HG02970 (cell line): ENCODE measurements around the gene CD300A.

ENCODE experiments used
- ATAC-seq: cut with Tn5 transposase; IDR thresholded peaks from one replicate; pipeline ENCODE4 v1.9.1; 2021; ENCODE audit warnings: mild to moderate bottlenecking, moderate library complexity, moderate number of reproducible peaks; ENCODE audit not compliant: unreplicated experiment, low FRiP score

CD300A gene

DNA sequence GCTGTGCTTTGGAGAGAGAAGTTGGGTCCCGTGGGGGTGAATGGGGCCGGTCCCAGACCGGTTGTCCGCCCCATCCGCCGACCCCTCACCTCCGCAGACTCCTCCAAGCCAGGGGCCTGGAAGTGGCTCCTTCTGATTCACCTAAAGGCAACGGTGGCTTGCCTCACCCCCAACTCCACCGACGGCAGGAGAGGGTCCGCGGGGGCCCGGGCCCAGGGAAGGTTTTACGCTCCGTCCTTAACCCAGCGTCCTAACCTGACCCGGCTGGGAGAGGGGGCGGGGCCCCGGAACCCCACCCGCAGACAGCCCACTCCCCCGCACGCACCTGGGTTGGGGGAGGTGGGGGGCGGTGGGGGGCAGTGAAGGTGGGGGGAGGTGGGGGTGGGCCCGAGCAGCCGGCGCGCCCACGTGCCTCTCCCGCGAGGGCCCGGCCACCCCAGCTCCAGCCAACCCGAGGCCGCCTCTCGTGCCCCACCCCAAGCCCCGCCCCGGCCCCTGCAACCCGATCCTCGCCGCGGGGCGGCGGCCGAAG is 12.7 kb upstream of the CD300A start:
- no peak for ATAC-seq

DNA sequence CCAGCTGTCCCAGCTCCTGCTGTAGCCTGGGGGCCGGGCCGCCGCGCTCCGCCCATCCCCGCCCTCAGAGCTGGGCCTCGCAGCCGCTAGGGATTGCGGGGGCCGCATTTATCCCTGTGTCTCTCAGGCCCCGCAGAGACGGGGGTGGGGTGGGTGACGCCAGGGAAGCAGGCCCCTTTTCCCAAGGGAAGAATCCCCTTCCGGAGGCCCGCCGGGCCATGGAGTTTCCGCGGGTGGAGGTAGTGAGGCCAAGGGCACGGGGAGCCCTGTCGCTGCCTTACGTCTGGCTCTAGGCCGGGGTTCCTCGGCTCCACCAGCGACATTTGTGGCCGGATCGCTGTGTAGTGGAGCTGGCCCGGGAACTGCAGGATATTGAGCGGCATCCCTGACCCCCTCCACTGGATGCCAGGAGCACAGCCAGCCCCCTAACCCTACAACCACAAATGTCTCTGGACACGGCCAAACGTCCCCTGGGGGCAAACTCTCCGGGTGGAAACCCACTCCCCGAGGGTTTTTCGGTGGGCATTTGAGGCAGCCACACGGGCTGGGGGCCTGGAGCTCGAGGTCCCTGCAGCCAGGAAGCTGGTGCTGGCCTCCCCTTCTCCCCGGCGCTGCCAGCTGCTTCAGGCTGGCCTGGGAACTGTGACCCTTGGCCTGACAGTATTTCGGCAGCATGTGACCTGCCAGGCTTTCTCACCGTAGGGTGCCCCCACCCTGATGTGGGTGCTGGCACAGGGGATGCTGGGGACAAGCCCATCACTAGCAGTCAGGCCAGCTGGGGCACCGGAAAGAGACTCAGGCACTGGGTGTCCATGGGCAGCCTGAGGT is 12.0 kb upstream of the CD300A start:
- peak; percentile 63 for ATAC-seq

DNA sequence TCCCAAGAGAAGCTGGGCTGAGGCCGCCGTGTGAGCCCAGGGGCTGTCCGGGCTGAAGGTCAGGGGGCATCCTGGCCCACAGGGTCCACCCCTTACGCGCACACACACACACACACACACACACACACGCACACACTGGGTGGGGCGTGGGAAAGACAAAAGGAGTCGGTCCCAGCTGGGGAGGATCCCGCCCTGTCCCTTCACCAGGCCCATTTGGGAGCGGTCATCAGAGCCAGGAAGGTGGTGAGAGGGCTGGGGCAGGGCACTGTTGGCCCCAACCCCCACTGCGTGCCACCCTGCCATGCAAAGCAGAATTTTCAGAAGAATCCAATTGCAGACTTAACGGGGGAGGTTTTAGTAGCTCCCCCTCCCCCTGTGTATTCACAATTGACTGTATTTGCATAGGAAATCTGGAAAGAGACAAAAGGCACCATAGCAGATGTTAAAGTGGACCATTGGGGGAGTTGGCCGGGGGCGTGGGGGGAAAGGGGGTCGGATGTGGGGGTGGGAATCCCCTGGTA is 11.3 kb upstream of the CD300A start:
- no peak for ATAC-seq

DNA sequence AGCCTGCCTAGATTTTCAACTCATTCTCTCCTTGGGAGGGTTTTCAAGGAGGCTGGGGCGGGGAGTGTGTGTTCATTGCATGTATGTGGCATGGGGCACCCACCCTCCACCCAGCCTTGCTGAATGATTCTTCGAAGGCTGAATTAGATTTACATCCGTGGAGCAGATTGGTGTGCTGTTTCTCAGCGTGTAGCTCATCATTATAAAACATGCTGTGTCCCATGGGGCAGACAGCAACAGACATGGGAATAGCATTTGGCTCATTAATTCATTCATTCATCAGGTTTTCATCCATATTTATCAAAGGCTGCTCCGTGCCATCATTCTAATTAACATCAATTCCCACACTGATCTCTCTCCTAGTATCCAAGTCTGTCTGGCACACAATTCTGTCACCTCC is 10.6 kb upstream of the CD300A start:
- ATAC-seq = no peak

DNA sequence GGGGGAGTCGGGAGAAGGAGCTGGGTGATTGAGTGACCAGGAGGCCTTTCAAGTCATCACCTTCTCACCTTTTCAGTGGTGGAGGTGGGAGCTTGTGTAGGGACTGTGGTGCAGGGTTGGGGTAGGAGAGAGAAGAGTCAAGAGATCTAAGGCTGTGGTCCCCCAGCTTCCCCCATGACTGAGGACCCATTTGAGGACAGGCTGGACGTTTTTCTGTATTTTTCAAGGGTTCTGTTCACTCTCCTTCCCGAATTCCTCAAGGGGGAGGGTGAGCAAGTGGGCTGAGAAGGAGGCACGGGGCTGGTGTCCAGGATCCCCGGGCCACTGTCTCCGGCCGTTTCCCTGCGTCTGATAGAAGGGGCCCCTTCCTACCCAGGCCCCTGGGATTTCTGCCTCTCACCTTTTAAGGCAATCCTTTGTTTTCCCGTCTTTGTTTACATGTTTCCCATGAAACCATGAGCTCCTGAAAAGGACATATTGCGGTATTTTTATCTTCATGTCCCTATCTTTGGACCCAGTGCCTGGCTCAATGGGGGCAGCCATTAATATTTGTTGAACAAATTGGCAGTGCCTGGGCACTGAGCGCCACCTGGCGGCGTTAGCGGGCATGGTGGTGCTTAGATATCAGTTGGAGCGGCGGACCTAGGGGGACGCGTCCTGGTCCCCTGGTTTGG is 9.2 kb upstream of the CD300A start:
- no peak for ATAC-seq

DNA sequence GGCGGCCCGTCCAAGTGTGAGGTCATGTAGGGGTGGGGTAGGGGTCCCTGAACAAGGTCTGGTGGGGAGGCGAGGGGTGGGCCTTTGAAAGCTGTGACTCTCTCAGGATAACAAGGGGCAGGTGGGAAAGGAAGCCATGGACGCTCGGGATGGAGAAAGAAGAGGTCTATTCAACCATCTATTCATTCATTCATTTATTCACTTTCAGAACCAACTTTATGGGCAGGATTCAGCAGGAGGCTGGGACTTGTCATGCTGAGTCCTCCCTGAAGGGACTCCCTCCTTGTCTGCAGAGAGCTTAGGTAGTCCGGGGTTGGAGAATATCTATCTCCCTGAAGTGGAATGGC is 8.6 kb upstream of the CD300A start:
- ATAC-seq = no peak

DNA sequence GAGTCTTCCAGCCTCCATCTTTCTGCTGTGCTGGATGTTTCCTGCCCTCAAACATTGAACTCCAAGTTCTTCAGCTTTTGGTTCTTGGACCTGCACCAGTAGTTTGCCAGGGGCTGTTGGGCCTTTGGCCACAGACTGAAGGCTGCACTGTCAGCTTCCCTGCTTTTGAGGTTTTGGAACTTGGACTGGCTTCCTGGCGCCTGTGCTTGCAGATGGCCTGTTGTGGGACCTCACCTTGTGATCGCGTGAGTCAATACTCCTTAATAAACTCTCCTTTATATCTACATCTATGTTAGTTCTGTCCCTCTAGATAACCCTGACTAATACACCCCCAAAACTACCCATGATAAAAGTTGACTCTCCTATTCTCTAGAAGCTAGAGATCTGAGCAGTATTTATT is 7.6 kb upstream of the CD300A start:
- no peak for ATAC-seq

DNA sequence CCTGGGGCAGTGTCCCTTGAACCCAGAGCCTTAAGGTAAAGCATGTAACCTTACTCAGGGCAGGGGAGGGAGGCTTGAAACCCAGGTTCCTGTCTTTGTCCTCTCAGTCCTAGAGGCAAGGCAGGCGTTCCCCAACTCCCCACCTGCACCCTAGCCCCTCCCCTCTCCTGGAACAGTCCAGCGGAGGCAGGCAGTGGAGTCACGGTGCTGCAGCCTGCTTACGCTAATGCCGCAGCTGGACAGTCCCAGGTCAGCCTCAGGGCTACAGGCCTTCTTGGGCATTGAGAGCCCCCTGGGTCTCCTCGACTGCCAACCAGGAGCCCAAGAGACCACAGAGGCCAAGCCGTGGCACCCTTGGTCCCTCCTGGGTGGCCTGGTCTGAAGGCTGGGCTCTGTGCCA is 6.8 kb upstream of the CD300A start:
- no peak for ATAC-seq

DNA sequence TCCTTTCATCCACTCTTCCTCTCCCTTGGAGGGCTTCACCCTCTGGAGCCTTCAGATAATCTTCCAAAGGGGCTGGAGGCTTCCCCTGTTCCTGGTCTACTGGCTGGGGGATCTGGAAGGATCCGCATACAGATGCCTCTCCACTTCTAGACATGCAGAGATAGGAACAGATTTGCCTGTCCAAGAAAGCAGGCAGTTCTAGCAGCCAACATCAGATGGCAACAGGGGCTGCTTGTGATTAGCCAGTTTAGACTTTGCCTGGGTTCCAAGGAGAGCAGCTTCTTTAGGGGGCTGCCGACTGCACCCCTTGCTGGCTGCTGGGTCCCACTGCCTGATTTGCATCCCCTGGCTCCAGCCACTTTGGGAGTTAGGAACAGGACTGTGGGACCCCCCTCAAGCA is 6.2 kb upstream of the CD300A start:
- no peak for ATAC-seq

DNA sequence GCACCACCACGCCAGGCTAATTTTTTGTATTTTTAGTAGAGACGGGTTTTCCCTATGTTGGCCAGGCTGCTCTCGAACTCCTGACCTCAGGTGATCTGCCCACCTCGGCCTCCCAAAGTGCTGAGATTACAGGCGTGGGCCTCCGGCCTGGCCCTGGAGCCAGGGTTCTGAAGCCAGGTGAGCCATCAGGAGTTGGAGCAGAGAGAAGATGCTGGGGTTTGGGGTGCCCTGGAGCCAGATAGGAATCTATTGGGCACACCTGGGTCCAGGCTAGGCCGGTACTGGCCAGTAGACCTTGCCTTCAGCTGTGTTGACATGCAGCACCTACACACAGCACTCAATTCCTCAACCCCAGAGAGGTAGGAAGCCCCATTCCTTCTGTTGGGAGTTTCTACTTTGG is 5.4 kb upstream of the CD300A start:
- no peak for ATAC-seq

DNA sequence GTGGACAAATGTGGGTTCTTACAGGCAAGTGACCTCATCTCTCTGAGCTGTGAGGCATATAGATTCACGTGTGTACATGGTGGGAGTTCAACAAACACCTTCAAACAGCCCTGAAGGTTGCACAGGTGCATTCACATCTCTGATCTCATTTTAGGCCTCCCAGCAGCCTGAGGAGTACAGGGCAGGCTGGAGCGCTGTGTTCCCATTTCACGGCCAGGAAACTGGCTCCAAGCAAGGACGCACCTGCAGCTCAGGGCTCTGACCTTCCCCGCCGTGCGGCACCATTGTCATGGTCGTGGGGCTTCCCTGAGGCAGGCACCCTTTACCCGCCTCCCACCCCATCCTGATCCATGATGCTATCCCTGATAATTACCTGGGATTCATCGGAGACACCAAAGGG is 4.8 kb upstream of the CD300A start:
- ATAC-seq = no peak

DNA sequence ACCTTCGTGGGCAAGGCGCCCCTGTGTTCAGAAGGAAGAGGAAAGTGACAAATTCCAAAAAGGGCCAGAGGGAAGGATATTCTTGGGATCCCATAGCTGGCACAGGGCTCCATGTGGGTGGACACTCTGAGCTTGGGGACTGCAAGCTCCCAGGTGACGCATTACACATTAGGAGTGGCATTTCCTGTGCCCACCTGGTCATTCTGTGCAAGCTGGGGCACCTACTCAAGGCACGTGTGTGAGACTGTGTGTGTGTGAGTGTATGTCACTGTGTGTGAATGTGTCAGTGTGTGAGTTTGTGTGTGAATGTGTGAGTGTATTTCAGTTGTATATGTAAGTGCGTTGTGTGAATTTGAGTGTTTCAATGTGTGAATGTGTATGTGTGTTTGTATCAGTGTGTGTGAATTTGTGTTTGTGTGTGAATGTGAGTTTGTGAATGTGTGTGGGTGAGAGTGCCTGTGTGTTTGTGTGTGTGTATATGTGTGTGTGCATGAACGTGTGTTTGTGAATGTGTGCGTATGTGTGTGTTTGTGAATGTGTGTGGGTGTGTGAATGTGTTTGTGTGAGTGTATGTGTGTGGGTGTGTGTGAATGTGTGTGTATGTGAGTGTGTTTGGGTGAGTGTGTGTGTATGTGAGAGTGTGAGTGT is 1.6 kb upstream of the CD300A start:
- ATAC-seq = no peak

DNA sequence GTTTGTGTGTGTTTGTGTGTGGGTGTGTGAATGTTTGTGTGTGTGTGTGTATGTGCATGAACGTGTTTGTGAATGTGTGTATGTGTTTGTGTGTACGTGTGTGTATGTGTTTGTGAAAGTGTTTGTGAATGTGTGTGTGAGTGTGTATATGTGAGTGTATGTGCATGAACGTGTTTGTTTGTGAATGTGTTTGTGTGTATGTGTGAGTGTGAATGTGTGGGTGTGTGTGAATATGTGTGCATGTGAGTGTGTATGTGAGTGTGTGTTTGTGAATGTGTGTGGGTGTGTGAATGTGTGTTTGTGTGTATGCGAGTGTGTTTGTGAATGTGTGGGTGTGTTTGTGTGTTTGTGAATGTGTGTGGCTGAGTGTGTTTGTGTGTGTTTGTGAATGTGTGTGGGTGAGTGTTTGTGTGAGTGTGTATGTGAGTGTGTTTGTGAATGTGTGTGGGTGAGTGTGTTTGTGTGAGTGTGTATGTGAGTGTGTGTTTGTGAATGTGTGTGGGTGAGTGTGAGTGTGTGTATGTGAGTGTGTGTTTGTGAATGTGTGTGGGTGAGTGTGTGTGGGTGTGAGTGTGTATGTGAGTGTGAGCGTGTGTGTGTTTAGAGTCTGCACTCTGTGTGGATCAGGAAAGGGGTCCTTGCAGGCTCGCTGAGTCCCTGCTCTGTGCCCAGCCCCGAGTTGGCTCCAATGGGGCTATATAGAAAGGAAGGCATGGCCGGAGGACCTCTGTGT is 890 bp upstream of the CD300A start:
- ATAC-seq = no peak

DNA sequence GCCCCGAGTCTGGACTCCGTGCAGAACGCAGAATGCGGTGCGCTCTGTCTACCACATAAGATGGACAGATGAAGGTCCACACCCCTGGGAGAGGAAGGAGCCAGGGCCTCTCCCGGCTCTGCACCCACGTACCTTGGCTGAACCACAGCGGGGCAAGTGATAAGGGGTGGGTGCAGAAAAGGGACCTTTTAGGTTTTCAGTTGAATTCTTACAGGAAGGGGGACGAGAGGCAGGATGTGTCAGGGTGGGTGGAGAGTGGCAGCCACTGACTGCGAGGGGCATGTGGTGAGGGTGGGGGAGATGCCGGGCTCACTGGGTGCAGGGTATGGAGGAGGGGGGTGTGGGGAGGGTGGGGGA is 372 bp downstream of the CD300A start:
- ATAC-seq = no peak

DNA sequence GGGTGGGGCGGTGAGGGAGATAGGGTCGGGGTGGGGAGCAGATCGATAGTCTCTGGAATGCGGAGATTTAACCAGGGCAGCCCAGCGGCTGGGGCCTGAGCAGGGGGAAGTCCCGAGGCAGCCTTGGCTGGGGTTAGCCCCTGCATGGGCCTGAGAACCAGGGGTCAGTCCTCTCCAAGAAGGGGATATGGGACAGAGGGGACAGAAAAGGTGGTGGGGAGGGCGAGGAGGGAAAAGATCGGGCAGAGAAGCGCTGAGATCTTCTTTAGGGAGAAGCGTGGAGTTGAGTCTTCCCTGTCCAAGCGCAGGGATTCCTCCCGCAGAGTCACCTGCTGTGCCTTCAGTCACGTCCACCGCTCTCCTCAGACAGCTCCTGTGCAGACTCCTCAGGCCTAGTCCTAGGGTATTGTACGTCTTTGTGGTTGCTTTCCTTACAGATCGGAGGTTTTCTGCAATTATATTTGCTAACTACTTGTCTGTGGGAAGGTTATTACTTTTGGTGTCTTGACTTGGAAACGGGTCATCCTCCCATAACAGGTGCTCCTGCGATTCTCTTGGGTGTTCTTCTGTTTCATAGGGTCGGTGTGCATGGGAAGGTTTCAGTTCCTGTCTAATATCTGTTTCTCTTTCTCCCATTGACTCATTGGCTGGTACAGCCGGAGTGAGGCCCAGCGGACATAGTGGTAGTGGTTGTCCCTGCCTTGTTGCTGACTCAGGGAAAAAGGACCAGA is 952 bp downstream of the CD300A start:
- no peak for ATAC-seq

DNA sequence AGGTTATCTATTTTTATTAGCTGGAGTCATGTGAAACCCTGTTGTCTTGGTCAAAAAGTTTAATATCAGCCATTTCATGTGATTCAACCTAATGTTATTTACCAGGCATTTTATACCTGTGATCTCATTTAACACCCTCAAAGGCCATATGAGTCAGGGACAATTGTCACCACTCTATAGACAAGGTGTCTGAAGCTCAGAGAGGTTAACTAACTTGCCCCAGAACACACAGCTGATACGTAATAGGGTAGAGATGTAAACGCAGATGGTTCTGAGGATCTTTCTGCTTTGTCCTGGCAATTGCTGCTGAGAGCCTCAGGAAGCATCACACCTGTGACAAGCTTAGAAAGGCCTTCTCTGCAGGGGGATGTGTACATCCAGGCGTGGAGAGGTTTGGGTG is 4.9 kb downstream of the CD300A start:
- no peak for ATAC-seq

DNA sequence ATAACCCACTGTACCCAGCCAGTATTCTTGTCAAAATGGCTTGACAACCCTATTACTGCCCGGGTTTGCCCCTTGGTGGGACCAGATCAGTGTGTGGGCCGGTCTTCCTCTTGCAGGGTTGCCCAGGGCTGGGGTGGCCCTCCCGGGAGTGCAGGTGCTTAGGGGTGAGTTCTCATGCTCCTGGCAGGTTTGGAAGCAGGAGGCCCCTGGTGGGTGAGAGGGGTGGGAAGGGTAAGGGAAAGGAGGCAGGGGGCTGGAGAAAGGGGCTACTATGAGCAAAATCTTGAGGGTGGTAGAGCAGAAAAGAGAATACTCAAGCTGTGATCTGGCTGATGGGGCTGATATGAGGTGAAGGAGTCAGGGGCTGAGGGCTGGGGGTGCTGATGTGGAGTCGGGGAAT is 6.5 kb downstream of the CD300A start:
- no peak for ATAC-seq

DNA sequence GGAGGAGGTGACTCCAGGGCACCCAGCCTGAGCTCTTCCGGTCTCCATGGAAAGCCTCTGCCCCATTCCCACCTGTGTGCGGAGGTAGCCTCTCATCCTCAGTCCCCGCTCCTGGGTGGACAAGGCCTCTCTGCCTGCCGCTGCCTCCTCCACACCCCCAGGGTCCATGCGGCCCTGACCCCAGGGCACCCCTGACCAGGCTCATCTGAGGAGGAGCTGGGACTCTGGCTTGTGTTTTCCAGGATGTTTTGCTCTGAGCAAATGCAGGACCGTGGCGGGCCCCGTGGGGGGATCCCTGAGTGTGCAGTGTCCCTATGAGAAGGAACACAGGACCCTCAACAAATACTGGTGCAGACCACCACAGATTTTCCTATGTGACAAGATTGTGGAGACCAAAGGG is 6.9 kb downstream of the CD300A start:
- ATAC-seq = no peak

DNA sequence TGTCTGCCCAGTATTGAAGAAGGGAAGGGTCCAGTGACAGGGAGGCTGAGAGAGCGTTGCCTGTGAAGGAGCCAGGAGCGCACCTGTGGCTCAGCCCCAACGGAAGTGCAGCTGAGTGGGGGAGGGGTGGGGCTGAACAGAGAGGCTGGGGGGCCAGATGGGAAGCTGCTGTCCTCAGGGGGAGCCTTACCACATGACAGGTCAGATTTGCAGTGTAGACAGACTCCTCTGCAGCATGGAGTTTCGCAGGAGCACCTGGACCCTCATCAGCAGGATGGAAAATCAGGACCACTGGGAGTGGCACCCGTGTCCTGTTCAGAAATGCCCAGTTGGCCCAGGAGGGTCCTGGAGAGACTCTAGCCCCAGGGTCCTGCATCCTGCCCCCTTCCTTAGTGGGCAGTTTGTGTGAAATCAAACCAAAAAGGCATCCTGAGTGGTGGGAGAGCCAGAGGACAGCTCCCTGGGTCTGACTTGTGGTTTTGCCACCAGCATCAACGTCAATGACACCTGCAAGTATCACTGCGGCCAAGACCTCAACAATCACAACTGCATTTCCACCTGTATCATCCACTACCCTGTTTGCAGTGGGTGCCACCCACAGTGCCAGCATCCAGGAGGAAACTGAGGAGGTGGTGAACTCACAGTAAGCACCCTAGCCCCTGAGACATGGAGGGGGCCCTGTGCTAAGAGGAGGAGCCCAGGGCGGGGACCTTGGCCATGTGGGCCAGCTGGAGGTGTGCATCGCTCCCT is 7.8 kb downstream of the CD300A start:
- no peak for ATAC-seq
